Keratinocyte (primary cell): ENCODE results near the gene C12orf42. TPM values are rescaled to one million over a fixed set of nuclear protein-coding genes. Genes with fewer than 3 reads are reported as not detected.

Experiments used
- DNase-seq: peaks from one replicate; pipeline ENCODE4 v3.0.0-alpha.2; 2011; ENCODE audit warnings: low read depth, missing footprints, low spot score
- FAIRE-seq: peaks from 2 replicates; lab custom pipeline; 2011; peaks lifted over from hg19 to GRCh38; lab: Jason Lieb, UNC
- H2AFZ ChIP-seq: 2 replicates; pipeline ENCODE4 v1.6.0; 2012; ENCODE audit warnings: low read length, control low read depth, inconsistent platforms; ENCODE audit not compliant: control insufficient read depth
- H3K27ac ChIP-seq: 2 replicates; pipeline ENCODE4 v1.5.1; 2011; ENCODE audit warnings: low read length; ENCODE audit not compliant: control insufficient read depth, insufficient read depth
- H3K27me3 ChIP-seq: 3 replicates; pipeline ENCODE4 v1.6.0; 2011; ENCODE audit warnings: low read length; ENCODE audit not compliant: control insufficient read depth, insufficient read depth; ENCODE audit errors: extremely low read depth
- H3K36me3 ChIP-seq, 2 experiments: 2 replicates in 1 of 2; 3 replicates in 1 of 2; pipeline ENCODE4 v1.5.1; 2011; ENCODE audit warnings: low read length in 2 of 2, mild to moderate bottlenecking in 1 of 2; ENCODE audit not compliant: control insufficient read depth in 2 of 2, insufficient read depth in 2 of 2; ENCODE audit errors: extremely low read depth in 1 of 2
- H3K4me1 ChIP-seq: 3 replicates; pipeline ENCODE4 v1.5.1; 2011; ENCODE audit warnings: low read length; ENCODE audit not compliant: control insufficient read depth, insufficient read depth; ENCODE audit errors: extremely low read depth
- H3K4me2 ChIP-seq: 3 replicates; pipeline ENCODE4 v1.6.0; 2011; ENCODE audit warnings: low read depth, low read length; ENCODE audit not compliant: control insufficient read depth, insufficient read depth; ENCODE audit errors: extremely low read depth
- H3K4me3 ChIP-seq, 3 experiments: fragments of 200-600 bp in 1 of 3; sonication (generic) in 1 of 3; 2 replicates in 2 of 3; 3 replicates in 1 of 3; pipeline ENCODE4 v1.5.1; 2011 to 2016; ENCODE audit warnings: low read length in 3 of 3, mild to moderate bottlenecking in 3 of 3, control low read depth in 2 of 3, inconsistent platforms in 1 of 3, low read depth in 1 of 3, mixed read lengths in 1 of 3, mixed run types in 1 of 3, moderate library complexity in 1 of 3; ENCODE audit not compliant: control insufficient read depth in 2 of 3, insufficient read depth in 2 of 3; ENCODE audit errors: extremely low read depth in 1 of 3
- H3K79me2 ChIP-seq: 2 replicates; pipeline ENCODE4 v1.6.0; 2012; ENCODE audit warnings: low read length; ENCODE audit not compliant: control insufficient read depth, insufficient read depth
- H3K9ac ChIP-seq: 3 replicates; pipeline ENCODE4 v1.6.0; 2011; ENCODE audit warnings: low read length; ENCODE audit not compliant: control insufficient read depth, insufficient read depth; ENCODE audit errors: extremely low read depth
- H3K9me1 ChIP-seq: 3 replicates; pipeline ENCODE4 v1.6.0; 2011; ENCODE audit warnings: low read length; ENCODE audit not compliant: control insufficient read depth, insufficient read depth; ENCODE audit errors: extremely low read depth
- H3K9me3 ChIP-seq: 2 replicates; pipeline ENCODE4 v1.5.1; 2012; ENCODE audit warnings: low read depth, low read length; ENCODE audit not compliant: control insufficient read depth
- H4K20me1 ChIP-seq: 3 replicates; pipeline ENCODE4 v1.6.0; 2011; ENCODE audit warnings: low read length; ENCODE audit not compliant: control insufficient read depth, insufficient read depth; ENCODE audit errors: extremely low read depth
- CTCF ChIP-seq, 3 experiments: IDR thresholded peaks in 1 of 3; conservative IDR thresholded peaks in 1 of 3; optimal IDR thresholded peaks in 1 of 3; 2 replicates in 2 of 3; 3 replicates in 1 of 3; pipeline versions ENCODE3 to v1.5.1; 2011; ENCODE audit warnings: low read length in 3 of 3, mild to moderate bottlenecking in 3 of 3, moderate library complexity in 2 of 3, control low read depth in 1 of 3, inconsistent platforms in 1 of 3; ENCODE audit not compliant: insufficient read depth in 2 of 3; ENCODE audit errors: extremely low read depth in 1 of 3
- EZH2 ChIP-seq: IDR thresholded peaks from one replicate; pipeline ENCODE4 v1.6.1; 2012; ENCODE audit warnings: inconsistent platforms, mild to moderate bottlenecking, low read length, moderate library complexity
- dilution Hi-C: fragments of 300-500 bp; cut with MboI; formaldehyde crosslinking; loops from one replicate; pipeline ENCODE4 v1.7.0; 2020; ENCODE audit warnings: low sequenced_read_pairs; ENCODE audit not compliant: extremely low pct_ligation_motif_present
- polyA plus RNA-seq, 5 experiments: library from polyadenylated mRNA; depleted of rRNA in 3 of 5; stranded (reverse) in 3 of 5; stranded (forward) in 1 of 5; unstranded in 1 of 5; fragments of >200 nt; gene quantifications; 1 replicate in 1 of 5; 2 replicates in 3 of 5; 3 replicates in 1 of 5; pipeline versions ENCODE4 v1.2.1 to v1.2.3, GENCODE V29; 2011 to 2012; ENCODE audit warnings: missing spikeins in 2 of 5, low read depth in 1 of 5, low replicate concordance in 1 of 5

The C12orf42 gene
- polyA plus RNA-seq, 1 donor (not counting 4 experiments of a cell fraction or from before 2014, with no cell fraction given): 0.08 TPM

GRCh38 chr12:103494734-103495468 is 867 bp downstream of the C12orf42 start:
- Histone ChIP-seq H3K79me2 (no peaks in the 10 kb centered on the region), H3K9me1 (no peaks in the 10 kb centered on the region), H4K20me1 (no peaks in the 10 kb centered on the region), H2AFZ (peak overlapping the region; percentile 9), H3K9ac (peak overlapping the region; percentile 22), H3K36me3 (no peaks in the 10 kb centered on the region), H3K4me1 (peaks cover 30% of the 10 kb centered on the region), H3K9me3 (no peaks in the 10 kb centered on the region), H3K4me3 (peak overlapping the region in 2 of 3 experiments; percentile 20 to 54), H3K4me2 (peak overlapping the region; percentile 48), H3K27me3 (no peaks in the 10 kb centered on the region), H3K27ac (peak overlapping the region; percentile 40)
- TF ChIP-seq CTCF (optimal IDR thresholded peaks at IDR 0.05 in 1 of 3, IDR thresholded peaks at IDR 0.05 in 1 of 3, conservative IDR thresholded peaks at IDR 0.05 in 1 of 3; ENCODE audit: extremely low read depth in 1 of 3, insufficient read depth in 2 of 3, low read length in 3 of 3) (peak in 1 of 3 experiments; percentile 9), EZH2 (no peak)
- DNase-seq: no peak
- no peak for FAIRE-seq
- dilution Hi-C loops: no loop called here

- peak; percentile 5 for FAIRE-seq
- H3K9ac ChIP-seq: peak overlapping the region; percentile 47
Measured at GRCh38 chr12:103494051-103494733, 1.6 kb downstream of the C12orf42 start.

More at GRCh38 chr12:103494051-103494733, 1.6 kb downstream of the C12orf42 start:
- no peak overlapping the region for H3K4me2 ChIP-seq
- H2AFZ ChIP-seq: peak overlapping the region; percentile 12
- H3K79me2 ChIP-seq: no peaks in the 10 kb centered on the region
- no peaks in the 10 kb centered on the region for H3K36me3 ChIP-seq
- H3K4me3 ChIP-seq: no peak overlapping the region
- H3K27me3 ChIP-seq: no peaks in the 10 kb centered on the region
- H3K27ac ChIP-seq: peak overlapping the region; percentile 77
- H3K9me1 ChIP-seq: no peaks in the 10 kb centered on the region
- no peak for DNase-seq
- no peaks in the 10 kb centered on the region for H3K9me3 ChIP-seq
- H3K4me1 ChIP-seq: peaks cover 30% of the 10 kb centered on the region
- TF ChIP-seq CTCF (optimal IDR thresholded peaks at IDR 0.05 in 1 of 3, IDR thresholded peaks at IDR 0.05 in 1 of 3, conservative IDR thresholded peaks at IDR 0.05 in 1 of 3; ENCODE audit: extremely low read depth in 1 of 3, insufficient read depth in 2 of 3, low read length in 3 of 3) (no peak), EZH2 (no peak)
- dilution Hi-C loops: no loop called here
- H4K20me1 ChIP-seq: no peaks in the 10 kb centered on the region
